ENCODE data around the gene DHX38. TPM values are rescaled to one million over a fixed set of nuclear protein-coding genes. Genes with fewer than 3 reads are reported as not detected.

Gene DHX38
- total and polyA plus RNA-seq, 4 donors: 29.1 to 69.7 (median 59.9) TPM

GRCh38 chr16:72101195-72101594 lies 7.5 kb downstream of the DHX38 start:
- Histone ChIP-seq H3K9me3 (ENCODE audit: control insufficient read depth, insufficient read depth, low read length) (no peaks in the 10 kb centered on the region), H3K4me1 (ENCODE audit: control insufficient read depth, insufficient read depth, low read length) (no peaks in the 10 kb centered on the region), H3K4me3 (ENCODE audit: low read depth, low read length) (no peak overlapping the region), H3K27me3 (ENCODE audit: control insufficient read depth, insufficient read depth, low read length) (no peaks in the 10 kb centered on the region), H3K36me3 (ENCODE audit: control insufficient read depth, insufficient read depth, low read length) (peaks cover 90% of the 10 kb centered on the region), H3K27ac (ENCODE audit: low read depth, low read length) (no peak overlapping the region)
- no peak for DNase-seq (ENCODE audit: low read depth in 4 of 6, low spot score in 6 of 6)
- 88% methylated on average over 9 of the region's 10 CpGs for WGBS (ENCODE audit: insufficient coverage)

- Histone ChIP-seq H3K36me3 (ENCODE audit: control insufficient read depth, insufficient read depth, low read length) (peaks cover 99% of the 10 kb centered on the region), H3K4me1 (ENCODE audit: control insufficient read depth, insufficient read depth, low read length) (no peaks in the 10 kb centered on the region), H3K9me3 (ENCODE audit: control insufficient read depth, insufficient read depth, low read length) (no peaks in the 10 kb centered on the region), H3K27ac (ENCODE audit: low read depth, low read length) (no peak overlapping the region), H3K27me3 (ENCODE audit: control insufficient read depth, insufficient read depth, low read length) (no peaks in the 10 kb centered on the region), H3K4me3 (ENCODE audit: low read depth, low read length) (no peak overlapping the region)
- 97% methylated on average over 8 of the region's 9 CpGs for WGBS (ENCODE audit: insufficient coverage)
- DNase-seq (ENCODE audit: low read depth in 4 of 6, low spot score in 6 of 6): no peak
Measured at GRCh38 chr16:72104905-72105304, 11.3 kb downstream of the DHX38 start.

- 98% methylated on average over 11 of the region's 12 CpGs for WGBS (ENCODE audit: insufficient coverage)
Measured at GRCh38 chr16:72105978-72106377, 12.3 kb downstream of the DHX38 start.

GRCh38 chr16:72107371-72107770 lies 13.7 kb downstream of the DHX38 start:
- DNase-seq (ENCODE audit: low read depth in 4 of 6, low spot score in 6 of 6): no peak
- H3K9me3 ChIP-seq (ENCODE audit: control insufficient read depth, insufficient read depth, low read length): no peaks in the 10 kb centered on the region
- H3K4me1 ChIP-seq (ENCODE audit: control insufficient read depth, insufficient read depth, low read length): no peaks in the 10 kb centered on the region
- no peaks in the 10 kb centered on the region for H3K27me3 ChIP-seq (ENCODE audit: control insufficient read depth, insufficient read depth, low read length)
- H3K4me3 ChIP-seq (ENCODE audit: low read depth, low read length): no peak overlapping the region
- no peak overlapping the region for H3K27ac ChIP-seq (ENCODE audit: low read depth, low read length)
- H3K36me3 ChIP-seq (ENCODE audit: control insufficient read depth, insufficient read depth, low read length): peaks cover 99% of the 10 kb centered on the region
- WGBS (ENCODE audit: insufficient coverage): 99% methylated on average over 17 of the region's 17 CpGs

More at GRCh38 chr16:72105978-72106377, 12.3 kb downstream of the DHX38 start:
- no peak overlapping the region for H3K27ac ChIP-seq (ENCODE audit: low read depth, low read length)
- peaks cover 99% of the 10 kb centered on the region for H3K36me3 ChIP-seq (ENCODE audit: control insufficient read depth, insufficient read depth, low read length)
- no peaks in the 10 kb centered on the region for H3K9me3 ChIP-seq (ENCODE audit: control insufficient read depth, insufficient read depth, low read length)
- H3K27me3 ChIP-seq (ENCODE audit: control insufficient read depth, insufficient read depth, low read length): no peaks in the 10 kb centered on the region
- no peak for DNase-seq (ENCODE audit: low read depth in 4 of 6, low spot score in 6 of 6)
- H3K4me3 ChIP-seq (ENCODE audit: low read depth, low read length): no peak overlapping the region
- no peaks in the 10 kb centered on the region for H3K4me1 ChIP-seq (ENCODE audit: control insufficient read depth, insufficient read depth, low read length)

- H3K27me3 ChIP-seq (ENCODE audit: control insufficient read depth, insufficient read depth, low read length): no peaks in the 10 kb centered on the region
- H3K4me1 ChIP-seq (ENCODE audit: control insufficient read depth, insufficient read depth, low read length): no peaks in the 10 kb centered on the region
- no peak for DNase-seq (ENCODE audit: low read depth in 4 of 6, low spot score in 6 of 6)
- 97% methylated on average over 14 of the region's 16 CpGs for WGBS (ENCODE audit: insufficient coverage)
- H3K9me3 ChIP-seq (ENCODE audit: control insufficient read depth, insufficient read depth, low read length): no peaks in the 10 kb centered on the region
- peaks cover 100% of the 10 kb centered on the region for H3K36me3 ChIP-seq (ENCODE audit: control insufficient read depth, insufficient read depth, low read length)
- H3K27ac ChIP-seq (ENCODE audit: low read depth, low read length): no peak overlapping the region
- H3K4me3 ChIP-seq (ENCODE audit: low read depth, low read length): no peak overlapping the region
Measured at GRCh38 chr16:72108353-72109102, 14.9 kb downstream of the DHX38 start.

- WGBS (ENCODE audit: insufficient coverage): over 99% methylated on average over 8 of the region's 12 CpGs
- Histone ChIP-seq H3K36me3 (ENCODE audit: control insufficient read depth, insufficient read depth, low read length) (peaks cover 92% of the 10 kb centered on the region), H3K4me3 (ENCODE audit: low read depth, low read length) (no peak overlapping the region), H3K9me3 (ENCODE audit: control insufficient read depth, insufficient read depth, low read length) (no peaks in the 10 kb centered on the region), H3K4me1 (ENCODE audit: control insufficient read depth, insufficient read depth, low read length) (no peaks in the 10 kb centered on the region), H3K27ac (ENCODE audit: low read depth, low read length) (no peak overlapping the region), H3K27me3 (ENCODE audit: control insufficient read depth, insufficient read depth, low read length) (no peaks in the 10 kb centered on the region)
- DNase-seq (ENCODE audit: low read depth in 4 of 6, low spot score in 6 of 6): no peak
Measured at GRCh38 chr16:72109300-72109699, 15.7 kb downstream of the DHX38 start.

- no peak overlapping the region for H3K4me3 ChIP-seq (ENCODE audit: low read depth, low read length)
- H3K9me3 ChIP-seq (ENCODE audit: control insufficient read depth, insufficient read depth, low read length): no peaks in the 10 kb centered on the region
- no peak overlapping the region for H3K27ac ChIP-seq (ENCODE audit: low read depth, low read length)
- H3K36me3 ChIP-seq (ENCODE audit: control insufficient read depth, insufficient read depth, low read length): peaks cover 85% of the 10 kb centered on the region
- no peak for DNase-seq (ENCODE audit: low read depth in 4 of 6, low spot score in 6 of 6)
- H3K4me1 ChIP-seq (ENCODE audit: control insufficient read depth, insufficient read depth, low read length): no peaks in the 10 kb centered on the region
- 95% methylated on average over 10 of the region's 12 CpGs for WGBS (ENCODE audit: insufficient coverage)
- no peaks in the 10 kb centered on the region for H3K27me3 ChIP-seq (ENCODE audit: control insufficient read depth, insufficient read depth, low read length)
Measured at GRCh38 chr16:72109966-72110530, 16.4 kb downstream of the DHX38 start.

GRCh38 chr16:72110662-72111615 lies 17.3 kb downstream of the DHX38 start:
- Histone ChIP-seq H3K27ac (ENCODE audit: low read depth, low read length) (no peak overlapping the region), H3K36me3 (ENCODE audit: control insufficient read depth, insufficient read depth, low read length) (peaks cover 76% of the 10 kb centered on the region), H3K27me3 (ENCODE audit: control insufficient read depth, insufficient read depth, low read length) (no peaks in the 10 kb centered on the region), H3K4me1 (ENCODE audit: control insufficient read depth, insufficient read depth, low read length) (no peaks in the 10 kb centered on the region), H3K4me3 (ENCODE audit: low read depth, low read length) (no peak overlapping the region), H3K9me3 (ENCODE audit: control insufficient read depth, insufficient read depth, low read length) (no peaks in the 10 kb centered on the region)
- 98% methylated on average over 21 of the region's 23 CpGs for WGBS (ENCODE audit: insufficient coverage)
- no peak for DNase-seq (ENCODE audit: low read depth in 4 of 6, low spot score in 6 of 6)

GRCh38 chr16:72111657-72112451 lies 18.2 kb downstream of the DHX38 start:
- H3K36me3 ChIP-seq (ENCODE audit: control insufficient read depth, insufficient read depth, low read length): peaks cover 67% of the 10 kb centered on the region
- 89% methylated on average over 19 of the region's 19 CpGs for WGBS (ENCODE audit: insufficient coverage)

More at GRCh38 chr16:72111657-72112451, 18.2 kb downstream of the DHX38 start:
- no peak for DNase-seq (ENCODE audit: low read depth in 4 of 6, low spot score in 6 of 6)
- Histone ChIP-seq H3K27ac (ENCODE audit: low read depth, low read length) (no peak overlapping the region), H3K9me3 (ENCODE audit: control insufficient read depth, insufficient read depth, low read length) (no peaks in the 10 kb centered on the region), H3K27me3 (ENCODE audit: control insufficient read depth, insufficient read depth, low read length) (no peaks in the 10 kb centered on the region), H3K4me1 (ENCODE audit: control insufficient read depth, insufficient read depth, low read length) (no peaks in the 10 kb centered on the region), H3K4me3 (ENCODE audit: low read depth, low read length) (no peak overlapping the region)

Data from spinal cord (tissue), 10 donors.